Glutamatergic neuron (in vitro differentiated cells): ENCODE data around the gene TRMT2A. TPM values are rescaled to one million over a fixed set of nuclear protein-coding genes. Genes with fewer than 3 reads are reported as not detected.

ENCODE experiments used
- DNase-seq: peaks from one replicate; pipeline ENCODE4 v3.0.0; 2022
- H3K27ac Mint-ChIP-seq: one replicate; pipeline ENCODE4 v1.8.0; 2020; ENCODE audit warnings: mild to moderate bottlenecking, mixed read lengths, inconsistent platforms; ENCODE audit not compliant: unreplicated experiment
- H3K27me3 Mint-ChIP-seq: one replicate; pipeline ENCODE4 v1.8.0; 2020; ENCODE audit warnings: mild to moderate bottlenecking, moderate library complexity, mixed read lengths, inconsistent platforms; ENCODE audit not compliant: unreplicated experiment
- H3K36me3 Mint-ChIP-seq: one replicate; pipeline ENCODE4 v1.8.0; 2020; ENCODE audit warnings: mild to moderate bottlenecking, mixed read lengths, inconsistent platforms; ENCODE audit not compliant: unreplicated experiment
- H3K4me1 Mint-ChIP-seq: one replicate; pipeline ENCODE4 v1.8.0; 2020; ENCODE audit warnings: mild to moderate bottlenecking, low read depth, mixed read lengths, inconsistent platforms; ENCODE audit not compliant: unreplicated experiment
- H3K4me3 Mint-ChIP-seq: one replicate; pipeline ENCODE4 v1.8.0; 2020; ENCODE audit warnings: mild to moderate bottlenecking, mixed read lengths, inconsistent platforms; ENCODE audit not compliant: unreplicated experiment
- H3K9me3 Mint-ChIP-seq: one replicate; pipeline ENCODE4 v1.8.0; 2020; ENCODE audit warnings: mild to moderate bottlenecking, moderate library complexity, mixed read lengths, inconsistent platforms; ENCODE audit not compliant: unreplicated experiment
- total RNA-seq: library from RNA; stranded (reverse); fragmentation: NEBNext Ultra II Directional; extraction: Animal tissue kit (Norgen Biotek cat#: 25700); gene quantifications from one replicate; pipeline ENCODE4 v1.2.1, GENCODE V29; 2021; ENCODE audit not compliant: unreplicated experiment
- TF ChIP-seq, protein P1 (sequence below): fragments of 200-600 bp; sonication (generic); IDR thresholded peaks from one replicate; pipeline ENCODE4 v1.5.0; 2021; ENCODE audit not compliant: partially characterized antibody, unreplicated experiment

TRMT2A gene
- total RNA-seq, 1 donor from 2014 or later = 62.1 TPM

DNA sequence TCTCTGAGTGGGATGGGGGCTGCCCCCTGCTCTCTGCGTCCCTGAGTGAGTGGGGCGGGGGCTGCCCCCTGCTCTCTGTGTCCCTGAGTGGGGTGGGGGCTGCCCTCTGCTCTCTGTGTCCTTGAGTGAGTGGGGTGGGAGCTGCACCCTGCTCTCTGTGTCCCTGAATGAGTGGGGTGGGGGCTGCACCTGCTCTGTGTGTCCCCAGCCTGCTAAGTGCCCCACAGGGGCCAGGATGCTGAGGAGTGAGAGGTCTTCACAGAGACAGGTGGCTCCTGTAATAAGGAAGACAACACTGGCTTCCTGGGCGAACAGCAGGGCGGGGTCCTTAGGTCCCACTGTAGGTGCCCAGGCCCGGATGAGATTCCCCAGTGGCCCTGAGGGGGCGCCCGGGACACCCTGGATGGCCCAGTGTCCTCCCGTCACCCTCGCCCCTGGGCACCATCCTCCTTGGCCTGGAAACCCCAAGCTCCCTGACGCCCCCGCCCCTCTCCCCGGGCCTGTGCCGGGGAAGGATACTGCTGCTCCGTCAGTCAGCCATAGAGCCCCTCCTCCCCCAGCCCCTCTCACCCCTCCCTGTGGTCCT, 37.7 kb upstream of the TRMT2A start:
- no peak for DNase-seq
- peaks cover 6% of the 10 kb centered on the region for H3K9me3 Mint-ChIP-seq
- TF ChIP-seq, protein P1, sequence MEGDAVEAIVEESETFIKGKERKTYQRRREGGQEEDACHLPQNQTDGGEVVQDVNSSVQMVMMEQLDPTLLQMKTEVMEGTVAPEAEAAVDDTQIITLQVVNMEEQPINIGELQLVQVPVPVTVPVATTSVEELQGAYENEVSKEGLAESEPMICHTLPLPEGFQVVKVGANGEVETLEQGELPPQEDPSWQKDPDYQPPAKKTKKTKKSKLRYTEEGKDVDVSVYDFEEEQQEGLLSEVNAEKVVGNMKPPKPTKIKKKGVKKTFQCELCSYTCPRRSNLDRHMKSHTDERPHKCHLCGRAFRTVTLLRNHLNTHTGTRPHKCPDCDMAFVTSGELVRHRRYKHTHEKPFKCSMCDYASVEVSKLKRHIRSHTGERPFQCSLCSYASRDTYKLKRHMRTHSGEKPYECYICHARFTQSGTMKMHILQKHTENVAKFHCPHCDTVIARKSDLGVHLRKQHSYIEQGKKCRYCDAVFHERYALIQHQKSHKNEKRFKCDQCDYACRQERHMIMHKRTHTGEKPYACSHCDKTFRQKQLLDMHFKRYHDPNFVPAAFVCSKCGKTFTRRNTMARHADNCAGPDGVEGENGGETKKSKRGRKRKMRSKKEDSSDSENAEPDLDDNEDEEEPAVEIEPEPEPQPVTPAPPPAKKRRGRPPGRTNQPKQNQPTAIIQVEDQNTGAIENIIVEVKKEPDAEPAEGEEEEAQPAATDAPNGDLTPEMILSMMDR = no peak
- H3K36me3 Mint-ChIP-seq = no peaks in the 10 kb centered on the region
- H3K27me3 Mint-ChIP-seq = peaks cover 5% of the 10 kb centered on the region
- no peak overlapping the region for H3K4me3 Mint-ChIP-seq
- peaks cover 10% of the 10 kb centered on the region for H3K4me1 Mint-ChIP-seq
- H3K27ac Mint-ChIP-seq = no peak overlapping the region

DNA sequence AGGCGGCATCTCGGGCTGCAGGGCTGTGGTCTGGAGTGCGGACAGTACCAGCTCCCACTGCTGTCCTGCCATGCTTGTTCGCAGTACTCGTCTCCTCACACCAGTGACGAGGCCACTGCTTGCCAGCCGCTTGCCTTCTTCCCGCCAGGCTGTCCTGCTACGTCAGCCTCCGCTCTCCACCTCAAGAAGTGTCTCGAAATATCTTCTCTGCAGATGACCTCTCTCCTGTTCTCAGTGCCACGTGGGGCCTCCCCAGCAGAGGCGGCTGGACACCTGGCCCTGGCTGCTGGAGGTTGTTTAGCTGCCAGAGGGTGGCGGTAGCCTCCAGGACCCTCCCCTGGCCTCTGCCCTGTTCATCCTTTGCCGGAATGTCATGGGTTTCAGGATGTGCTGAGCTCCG, 36.9 kb upstream of the TRMT2A start:
- H3K4me1 Mint-ChIP-seq = peaks cover 8% of the 10 kb centered on the region
- peaks cover 2% of the 10 kb centered on the region for H3K9me3 Mint-ChIP-seq
- H3K27me3 Mint-ChIP-seq = peaks cover 3% of the 10 kb centered on the region
- no peaks in the 10 kb centered on the region for H3K36me3 Mint-ChIP-seq
- TF ChIP-seq, protein P1 = no peak
- no peak overlapping the region for H3K4me3 Mint-ChIP-seq
- H3K27ac Mint-ChIP-seq = no peak overlapping the region
- DNase-seq = no peak

DNA sequence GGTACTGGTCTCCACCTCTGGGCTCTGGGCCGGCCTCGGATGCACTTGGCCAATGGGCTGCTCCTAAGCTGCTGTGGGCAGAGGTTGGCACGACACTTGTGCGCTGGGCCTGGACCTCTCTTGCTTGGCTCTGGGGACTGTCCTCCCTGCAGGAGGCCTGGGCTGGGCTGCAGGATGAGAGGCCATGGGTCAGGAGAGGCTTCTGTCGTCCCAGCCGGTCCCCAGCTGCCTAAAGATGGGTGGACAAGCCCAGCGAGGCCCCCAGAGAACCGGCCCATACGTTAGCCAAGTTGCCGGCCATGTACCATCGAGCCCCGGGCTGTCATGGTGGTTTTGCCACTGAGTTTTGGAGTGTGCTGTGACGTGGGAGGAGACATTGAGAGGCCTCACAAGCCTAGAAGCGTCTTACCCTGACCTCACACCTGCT, 35.5 kb upstream of the TRMT2A start:
- H3K4me3 Mint-ChIP-seq = no peak overlapping the region
- peaks cover 2% of the 10 kb centered on the region for H3K27me3 Mint-ChIP-seq
- H3K27ac Mint-ChIP-seq = no peak overlapping the region

DNA sequence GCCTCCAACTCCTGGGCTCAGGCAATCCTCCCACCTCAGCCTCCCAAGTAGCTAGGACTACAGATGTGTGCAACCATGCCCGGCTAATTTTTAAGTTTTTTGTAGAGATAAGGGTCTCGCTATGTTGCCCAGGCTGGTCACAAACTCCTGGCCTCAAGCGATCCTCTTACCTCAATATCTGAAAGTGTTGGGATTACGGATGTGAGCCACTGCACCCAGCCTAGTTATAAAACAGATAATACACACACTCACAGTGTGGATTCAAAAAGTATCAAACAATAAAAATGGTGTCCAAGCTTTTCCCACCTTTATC, 34.2 kb upstream of the TRMT2A start:
- no peak for DNase-seq
- Mint-ChIP-seq H3K36me3 (no peaks in the 10 kb centered on the region), H3K4me1 (peaks cover 9% of the 10 kb centered on the region), H3K9me3 (no peaks in the 10 kb centered on the region), H3K4me3 (no peak overlapping the region), H3K27ac (no peak overlapping the region), H3K27me3 (no peaks in the 10 kb centered on the region)
- TF ChIP-seq, protein P1 = no peak

More for the DNA sequence above, 35.5 kb upstream of the TRMT2A start:
- no peak for DNase-seq
- Mint-ChIP-seq H3K36me3 (no peaks in the 10 kb centered on the region), H3K9me3 (no peaks in the 10 kb centered on the region), H3K4me1 (peaks cover 6% of the 10 kb centered on the region)
- TF ChIP-seq, protein P1 = no peak

DNA sequence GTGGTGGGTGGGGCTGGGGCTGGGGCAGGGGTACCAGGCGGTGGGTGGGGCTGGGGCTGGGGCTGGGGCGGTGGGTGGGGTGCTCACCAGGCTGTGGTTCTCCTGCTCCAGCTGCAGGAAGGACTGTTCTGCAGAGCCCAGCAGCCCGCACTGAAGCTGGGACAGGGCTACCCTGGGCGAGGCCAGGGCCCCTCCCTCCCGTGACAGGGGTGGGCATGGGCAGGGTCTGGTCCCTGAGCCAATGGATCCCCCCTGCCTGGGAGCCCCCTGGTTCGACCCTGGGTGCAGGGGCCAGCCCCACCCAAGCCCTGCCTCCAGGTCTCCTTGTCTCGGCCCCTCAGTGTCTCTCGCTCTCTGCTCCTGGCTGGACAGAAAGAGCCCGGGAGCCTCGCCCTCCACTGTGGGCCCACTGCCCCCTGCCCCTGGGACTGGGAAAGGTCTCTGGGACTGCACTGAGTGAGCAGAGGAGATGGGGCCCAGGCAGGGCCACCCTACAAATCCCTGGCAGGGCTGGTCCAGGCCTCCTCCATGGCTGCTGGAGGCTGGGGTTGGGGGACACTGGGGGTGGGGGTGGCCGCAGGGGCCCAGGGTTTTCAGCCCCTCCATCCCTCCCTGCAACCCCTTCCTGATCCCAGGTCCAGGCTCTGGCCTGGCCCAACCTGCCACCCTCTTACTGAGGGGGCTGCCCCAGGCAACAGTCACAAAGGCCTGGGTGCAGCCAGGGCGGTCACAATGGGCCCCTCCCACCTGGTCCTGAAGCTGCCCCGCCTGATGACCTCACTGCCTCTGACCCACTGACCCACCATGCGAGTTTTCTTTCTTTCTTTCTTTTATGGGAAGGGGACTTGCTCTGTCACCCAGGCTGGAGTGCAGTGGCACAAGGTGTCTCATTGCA, 33.6 kb upstream of the TRMT2A start, which contains the start of gene CCDC188:
Gene CCDC188 (minus strand): TSS at position 675 of the 895 bp plus-strand sequence. CDS start 69 bp downstream, at position 606.
- no peak for DNase-seq
- Mint-ChIP-seq H3K27ac (no peak within 1 kb of the TSS), H3K4me1 (peaks cover 9% of the 10 kb centered on the region), H3K4me3 (no peak within 1 kb of the TSS), H3K9me3 (no peaks in the 10 kb centered on the region), H3K27me3 (no peaks in the 10 kb centered on the region), H3K36me3 (no peaks in the 10 kb centered on the region)
- TF ChIP-seq, protein P1 = no peak
